CD4-positive, alpha-beta memory T cell (primary cell): ENCODE data around the gene FAM120C. TPM values are rescaled to one million over a fixed set of nuclear protein-coding genes. Genes with fewer than 3 reads are reported as not detected.

Experiments
- CTCF ChIA-PET: fragments of 350-600 bp; sonication (Branson Sonifier 250); formaldehyde crosslinking; loops from one replicate; lab custom pipeline; 2021; ENCODE audit warnings: inconsistent platforms; ENCODE audit not compliant: partially characterized antibody; lab: Charles Lee
- POLR2A ChIA-PET: fragments of 350-600 bp; sonication (Branson Sonifier 250); formaldehyde crosslinking; loops from one replicate; lab custom pipeline; 2021; ENCODE audit not compliant: partially characterized antibody; lab: Charles Lee
- DNase-seq, 5 donors: peaks; one replicate each; pipeline versions ENCODE4 v3.0.0 to v3.0.0-alpha.2; 2020 to 2022; ENCODE audit warnings: mixed read lengths in 1 of 5
- H3K27ac ChIP-seq: one replicate; pipeline ENCODE4 v1.7.0; 2013; ENCODE audit warnings: low read depth, low read length
- H3K27me3 ChIP-seq: 2 replicates; pipeline ENCODE4 v1.7.0; 2013; ENCODE audit warnings: mild to moderate bottlenecking, low read length, moderate library complexity; ENCODE audit not compliant: insufficient read depth
- H3K36me3 ChIP-seq: 2 replicates; pipeline ENCODE4 v1.7.0; 2013; ENCODE audit warnings: mild to moderate bottlenecking, low read length, moderate library complexity; ENCODE audit not compliant: insufficient read depth
- H3K4me1 ChIP-seq: 2 replicates; pipeline ENCODE4 v1.7.0; 2013; ENCODE audit warnings: mild to moderate bottlenecking, low read length, moderate library complexity; ENCODE audit not compliant: insufficient read depth
- H3K4me3 ChIP-seq, 2 donors: one replicate each; pipeline ENCODE4 v1.7.0; 2013; ENCODE audit warnings: low read length in 2 of 2, mild to moderate bottlenecking in 1 of 2
- H3K9me3 ChIP-seq, 2 donors: one replicate each; pipeline ENCODE4 v1.7.0; 2013; ENCODE audit warnings: low read length in 2 of 2, control low read depth in 1 of 2; ENCODE audit not compliant: control insufficient read depth in 1 of 2
- H3K27ac Mint-ChIP-seq, 7 donors: one replicate each; pipeline ENCODE4 v1.8.0; 2020 to 2021; ENCODE audit warnings: mixed read lengths in 7 of 7, mild to moderate bottlenecking in 6 of 7, inconsistent platforms in 3 of 7, moderate library complexity in 3 of 7
- H3K27me3 Mint-ChIP-seq, 2 donors: one replicate each; pipeline ENCODE4 v1.8.0; 2020 to 2021; ENCODE audit warnings: mixed read lengths in 2 of 2
- H3K36me3 Mint-ChIP-seq, 2 donors: one replicate each; pipeline ENCODE4 v1.8.0; 2020 to 2021; ENCODE audit warnings: mixed read lengths in 2 of 2, inconsistent platforms in 1 of 2, mild to moderate bottlenecking in 1 of 2
- H3K4me1 Mint-ChIP-seq, 4 donors: one replicate each; pipeline ENCODE4 v1.8.0; 2020 to 2021; ENCODE audit warnings: mixed read lengths in 4 of 4, mild to moderate bottlenecking in 1 of 4
- H3K4me3 Mint-ChIP-seq, 8 donors: one replicate each; pipeline ENCODE4 v1.8.0; 2020 to 2021; ENCODE audit warnings: mixed read lengths in 8 of 8, mild to moderate bottlenecking in 7 of 8, moderate library complexity in 6 of 8, inconsistent platforms in 3 of 8
- H3K9me3 Mint-ChIP-seq, 8 donors: one replicate each; pipeline ENCODE4 v1.8.0; 2020 to 2021; ENCODE audit warnings: mixed read lengths in 8 of 8, mild to moderate bottlenecking in 5 of 8, inconsistent platforms in 3 of 8, moderate library complexity in 1 of 8
- intact Hi-C: fragments of 100-400 bp; cut with micrococcal nuclease; formaldehyde crosslinking; loops from one replicate; pipeline ENCODE4 v1.15.1; 2023
- polyA plus RNA-seq, 2 donors: library from polyadenylated mRNA; unstranded; fragments of 300-500 nt; fragmentation: Illumina TruSeq; gene quantifications; one replicate each; pipeline ENCODE4 v1.2.3, GENCODE V29; 2021
- total RNA-seq, 2 experiments: library from RNA; stranded (reverse); gene quantifications; one replicate each; pipeline ENCODE4 v1.2.3, GENCODE V29; 2021

The FAM120C gene
- total and polyA plus RNA-seq, 4 experiments from 2014 or later: 4.0 to 21.1 (median 11.4) TPM

- Mint-ChIP-seq H3K4me1 (no peaks in the 10 kb centered on the region), H3K27me3 (no peaks in the 10 kb centered on the region), H3K9me3 (peaks cover 0 to 2% (median 0%) of the 10 kb centered on the region in 8 donors), H3K27ac (no peak overlapping the region), H3K4me3 (no peak overlapping the region), H3K36me3 (peaks cover 8 to 19% of the 10 kb centered on the region in 2 donors)
- no peaks in the 10 kb centered on the region for H3K27me3 ChIP-seq
- no peak overlapping the region for H3K27ac ChIP-seq
- H3K4me1 ChIP-seq: no peaks in the 10 kb centered on the region
- DNase-seq: no peak
- no peak overlapping the region for H3K4me3 ChIP-seq
- intact Hi-C loops: no loop called here
- H3K9me3 ChIP-seq: no peaks in the 10 kb centered on the region
- ChIA-PET CTCF (no interaction called here), POLR2A (no interaction called here)
- H3K36me3 ChIP-seq: no peaks in the 10 kb centered on the region
Observed at GRCh38 chrX:54085666-54086065, 97.4 kb downstream of the FAM120C start.

- no peak for DNase-seq
- no peaks in the 10 kb centered on the region for H3K9me3 Mint-ChIP-seq
- no peaks in the 10 kb centered on the region for H3K27me3 Mint-ChIP-seq
- no peaks in the 10 kb centered on the region for H3K27me3 ChIP-seq
- no peaks in the 10 kb centered on the region for H3K4me1 Mint-ChIP-seq
- no peak overlapping the region for H3K27ac ChIP-seq
- no peak overlapping the region for H3K27ac Mint-ChIP-seq
- no peak overlapping the region for H3K4me3 ChIP-seq
- H3K4me1 ChIP-seq: no peaks in the 10 kb centered on the region
- H3K4me3 Mint-ChIP-seq: no peak overlapping the region
- H3K9me3 ChIP-seq: no peaks in the 10 kb centered on the region
- intact Hi-C loops: no loop called here
- ChIA-PET POLR2A (no interaction called here), CTCF (no interaction called here)
- peaks cover 6 to 11% of the 10 kb centered on the region in 2 donors for H3K36me3 Mint-ChIP-seq
- no peaks in the 10 kb centered on the region for H3K36me3 ChIP-seq
Observed at GRCh38 chrX:54076903-54077302, 106.2 kb downstream of the FAM120C start.

- no peak overlapping the region for H3K27ac ChIP-seq
- Mint-ChIP-seq H3K27me3 (no peaks in the 10 kb centered on the region), H3K27ac (no peak overlapping the region), H3K9me3 (no peaks in the 10 kb centered on the region), H3K36me3 (peaks cover 6 to 10% of the 10 kb centered on the region in 2 donors), H3K4me3 (no peak overlapping the region), H3K4me1 (no peaks in the 10 kb centered on the region)
- no peaks in the 10 kb centered on the region for H3K27me3 ChIP-seq
- ChIA-PET CTCF (no interaction called here), POLR2A (no interaction called here)
- H3K4me1 ChIP-seq: no peaks in the 10 kb centered on the region
- H3K4me3 ChIP-seq: no peak overlapping the region
- intact Hi-C loops: no loop called here
- no peaks in the 10 kb centered on the region for H3K36me3 ChIP-seq
- no peak for DNase-seq
- H3K9me3 ChIP-seq: no peaks in the 10 kb centered on the region
Observed at GRCh38 chrX:54074826-54075225, 108.2 kb downstream of the FAM120C start.

GRCh38 chrX:54067766-54068165 lies 115.3 kb downstream of the FAM120C start:
- no peak overlapping the region for H3K27ac ChIP-seq
- ChIA-PET POLR2A (no interaction called here), CTCF (no interaction called here)
- no peaks in the 10 kb centered on the region for H3K27me3 ChIP-seq
- Mint-ChIP-seq H3K36me3 (peaks cover 4 to 8% of the 10 kb centered on the region in 2 donors), H3K27me3 (no peaks in the 10 kb centered on the region), H3K4me1 (no peaks in the 10 kb centered on the region), H3K9me3 (no peaks in the 10 kb centered on the region), H3K27ac (no peak overlapping the region), H3K4me3 (no peak overlapping the region)
- intact Hi-C loops: no loop called here
- H3K9me3 ChIP-seq: no peaks in the 10 kb centered on the region
- DNase-seq: no peak
- H3K4me1 ChIP-seq: no peaks in the 10 kb centered on the region
- no peak overlapping the region for H3K4me3 ChIP-seq
- no peaks in the 10 kb centered on the region for H3K36me3 ChIP-seq

- POLR2A ChIA-PET: no interaction called here
- H3K4me1 Mint-ChIP-seq: no peaks in the 10 kb centered on the region
Observed at GRCh38 chrX:54066841-54067240, 116.2 kb downstream of the FAM120C start.

GRCh38 chrX:54064564-54064963 lies 118.5 kb downstream of the FAM120C start:
- Histone ChIP-seq H3K4me1 (no peaks in the 10 kb centered on the region), H3K27me3 (no peaks in the 10 kb centered on the region), H3K4me3 (no peak overlapping the region), H3K9me3 (no peaks in the 10 kb centered on the region), H3K27ac (no peak overlapping the region), H3K36me3 (no peaks in the 10 kb centered on the region)
- H3K27me3 Mint-ChIP-seq: no peaks in the 10 kb centered on the region
- no peaks in the 10 kb centered on the region for H3K4me1 Mint-ChIP-seq
- peaks cover 0 to 8% of the 10 kb centered on the region in 2 donors for H3K36me3 Mint-ChIP-seq
- POLR2A ChIA-PET: no interaction called here
- no peak overlapping the region for H3K27ac Mint-ChIP-seq
- no peaks in the 10 kb centered on the region for H3K9me3 Mint-ChIP-seq
- H3K4me3 Mint-ChIP-seq: no peak overlapping the region
- CTCF ChIA-PET: interaction anchor here (1.1 kb wide), 1 partner anchor 9 kb away, joined by 4 read pairs; no protein-coding TSS in a partner anchor
- DNase-seq: no peak
- intact Hi-C loops: no loop called here

More at GRCh38 chrX:54066841-54067240, 116.2 kb downstream of the FAM120C start:
- DNase-seq: no peak
- H3K4me1 ChIP-seq: no peaks in the 10 kb centered on the region
- H3K36me3 ChIP-seq: no peaks in the 10 kb centered on the region
- Mint-ChIP-seq H3K27ac (no peak overlapping the region), H3K4me3 (no peak overlapping the region), H3K27me3 (no peaks in the 10 kb centered on the region), H3K36me3 (peaks cover 3 to 8% of the 10 kb centered on the region in 2 donors), H3K9me3 (no peaks in the 10 kb centered on the region)
- H3K27ac ChIP-seq: no peak overlapping the region
- no peaks in the 10 kb centered on the region for H3K27me3 ChIP-seq
- H3K9me3 ChIP-seq: no peaks in the 10 kb centered on the region
- CTCF ChIA-PET: no interaction called here
- no peak overlapping the region for H3K4me3 ChIP-seq
- intact Hi-C loops: no loop called here

GRCh38 chrX:54063361-54063760 lies 119.7 kb downstream of the FAM120C start:
- no peak for DNase-seq
- no peak overlapping the region for H3K27ac ChIP-seq
- no peaks in the 10 kb centered on the region for H3K4me1 Mint-ChIP-seq
- H3K9me3 Mint-ChIP-seq: no peaks in the 10 kb centered on the region
- intact Hi-C loops: no loop called here
- no peaks in the 10 kb centered on the region for H3K9me3 ChIP-seq
- peaks cover 0 to under 1% of the 10 kb centered on the region in 2 donors for H3K36me3 Mint-ChIP-seq
- H3K4me1 ChIP-seq: no peaks in the 10 kb centered on the region
- H3K4me3 Mint-ChIP-seq: no peak overlapping the region
- no peaks in the 10 kb centered on the region for H3K36me3 ChIP-seq
- ChIA-PET CTCF (no interaction called here), POLR2A (no interaction called here)
- H3K4me3 ChIP-seq: no peak overlapping the region
- H3K27me3 Mint-ChIP-seq: no peaks in the 10 kb centered on the region
- no peak overlapping the region for H3K27ac Mint-ChIP-seq
- no peaks in the 10 kb centered on the region for H3K27me3 ChIP-seq

GRCh38 chrX:54049801-54050200 lies 133.3 kb downstream of the FAM120C start:
- POLR2A ChIA-PET: no interaction called here
- H3K27ac Mint-ChIP-seq: no peak overlapping the region
- H3K36me3 Mint-ChIP-seq: no peaks in the 10 kb centered on the region
- no peak overlapping the region for H3K4me3 Mint-ChIP-seq
- Histone ChIP-seq H3K27me3 (no peaks in the 10 kb centered on the region), H3K36me3 (no peaks in the 10 kb centered on the region), H3K4me1 (peaks cover 9% of the 10 kb centered on the region), H3K4me3 (no peak overlapping the region), H3K27ac (no peak overlapping the region), H3K9me3 (no peaks in the 10 kb centered on the region)
- intact Hi-C loops: no loop called here
- H3K27me3 Mint-ChIP-seq: no peaks in the 10 kb centered on the region
- H3K9me3 Mint-ChIP-seq: no peaks in the 10 kb centered on the region
- H3K4me1 Mint-ChIP-seq: peaks cover 3 to 9% (median 6%) of the 10 kb centered on the region in 4 donors
- CTCF ChIA-PET: no interaction called here
- DNase-seq: no peak
